CD4-positive, alpha-beta T cell treated with Interleukin-12 subunit alpha and Interleukin-12 subunit beta, for 1 hour (primary cell): Measurements from ENCODE around the gene MTOR.
"Not testable (repeated sequence)": the region's sequence is repeated elsewhere in the genome, so short reads cannot be mapped to it uniquely, and the experiment has no call there.

Source experiments
- DNase-seq: peaks from one replicate; pipeline ENCODE4 v3.0.0-alpha.2; 2020

The MTOR gene

GRCh38 chr1:11144570-11145256 lies 117.6 kb downstream of the MTOR start:
- no peak for DNase-seq

- DNase-seq = no peak
Measured at GRCh38 chr1:11143907-11144306, 118.4 kb downstream of the MTOR start.

- no peak for DNase-seq
Measured at GRCh38 chr1:11143401-11143800, 119.0 kb downstream of the MTOR start.

DNA sequence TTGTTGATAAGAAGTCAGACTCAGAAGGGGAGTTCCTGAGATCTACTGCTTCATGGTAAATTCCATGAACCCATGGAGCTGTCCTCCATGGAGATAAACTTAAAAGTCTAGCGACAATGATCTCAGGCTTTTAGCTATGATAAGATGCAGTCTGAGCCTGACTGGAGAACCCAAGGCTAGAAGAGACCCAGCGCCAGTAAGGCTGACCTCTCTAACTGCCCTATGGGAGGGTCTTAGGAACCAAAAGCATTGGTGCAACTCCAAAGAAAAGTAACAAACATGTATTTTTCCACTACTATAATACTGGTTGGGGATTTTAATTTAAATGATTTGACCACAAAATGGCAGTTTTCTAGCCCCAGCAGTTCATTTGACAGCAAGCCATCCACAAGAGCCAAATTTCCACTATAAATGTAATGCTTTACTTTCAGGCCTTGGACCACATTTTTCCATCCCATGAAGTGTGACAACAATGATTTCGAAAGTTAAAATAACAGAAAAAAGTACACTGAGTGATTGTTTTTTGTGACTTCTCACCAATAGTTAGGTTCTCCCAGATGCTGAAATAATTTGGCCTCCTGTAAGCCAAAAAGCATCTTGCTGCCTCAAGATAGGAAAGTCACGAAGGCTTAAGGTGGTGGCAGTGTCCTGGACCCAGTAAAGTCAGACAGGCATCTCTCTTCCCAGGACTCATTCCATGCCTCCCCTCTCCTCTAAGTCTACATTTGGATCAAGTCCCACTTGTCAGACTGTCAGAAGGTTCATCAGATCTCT lies 119.5 kb downstream of the MTOR start:
- DNase-seq = no peak

DNA sequence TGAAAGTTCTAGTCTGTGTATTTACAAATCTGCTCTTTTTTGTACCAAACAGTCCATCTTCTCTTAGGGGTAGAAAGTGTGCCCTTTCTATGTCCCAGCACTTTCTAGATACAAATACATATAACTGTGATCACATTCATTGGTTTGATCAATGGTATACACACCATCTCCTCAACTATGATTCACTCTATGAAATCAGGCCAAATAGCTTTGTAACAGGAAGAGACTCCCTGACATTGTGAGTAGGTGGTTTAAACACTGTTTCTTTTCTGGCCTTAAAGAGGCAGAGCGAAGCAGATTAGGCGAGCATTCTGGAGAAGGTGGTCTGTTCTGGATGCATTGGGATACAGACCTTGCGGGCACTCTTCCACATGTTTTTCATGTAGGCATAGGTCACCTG lies 123.4 kb downstream of the MTOR start:
- DNase-seq = no peak

GRCh38 chr1:11138029-11138428 lies 124.3 kb downstream of the MTOR start:
- DNase-seq = no peak

GRCh38 chr1:11134898-11135266 lies 127.5 kb downstream of the MTOR start:
- DNase-seq = no peak

DNA sequence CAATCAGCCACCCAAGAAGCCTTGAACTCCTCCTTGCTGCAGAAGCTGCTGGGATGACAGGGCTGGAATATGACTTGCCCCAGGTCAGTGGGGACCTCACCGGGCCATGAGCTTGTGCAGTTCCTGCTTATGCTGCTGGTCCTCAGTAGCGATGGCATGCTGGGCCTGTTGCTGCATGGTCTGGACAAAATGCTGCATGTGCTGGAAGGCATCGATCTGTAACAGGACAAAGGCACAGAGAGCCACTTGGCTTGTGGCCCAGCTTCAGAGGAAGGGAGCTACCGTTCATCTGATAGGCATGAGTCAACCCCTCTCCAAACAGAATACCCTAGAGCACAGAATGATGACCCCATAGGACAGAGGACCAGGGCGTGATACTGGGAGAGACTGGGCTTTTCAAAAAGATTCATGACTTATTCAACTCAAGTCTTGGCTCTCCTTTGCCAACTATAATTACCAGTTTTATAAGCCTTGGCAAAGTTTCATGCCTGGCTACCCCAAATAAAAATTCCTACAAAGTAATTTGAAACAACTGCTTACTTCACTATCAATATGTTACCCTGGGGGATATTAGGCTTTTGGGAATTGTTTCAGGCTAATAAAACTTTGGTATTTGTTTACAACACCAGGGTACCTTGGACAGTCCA lies 128.0 kb downstream of the MTOR start:
- DNase-seq = no peak

GRCh38 chr1:11132563-11133293 lies 129.6 kb downstream of the MTOR start:
- DNase-seq = no peak

GRCh38 chr1:11131816-11132215 lies 130.5 kb downstream of the MTOR start:
- DNase-seq = no peak

DNA sequence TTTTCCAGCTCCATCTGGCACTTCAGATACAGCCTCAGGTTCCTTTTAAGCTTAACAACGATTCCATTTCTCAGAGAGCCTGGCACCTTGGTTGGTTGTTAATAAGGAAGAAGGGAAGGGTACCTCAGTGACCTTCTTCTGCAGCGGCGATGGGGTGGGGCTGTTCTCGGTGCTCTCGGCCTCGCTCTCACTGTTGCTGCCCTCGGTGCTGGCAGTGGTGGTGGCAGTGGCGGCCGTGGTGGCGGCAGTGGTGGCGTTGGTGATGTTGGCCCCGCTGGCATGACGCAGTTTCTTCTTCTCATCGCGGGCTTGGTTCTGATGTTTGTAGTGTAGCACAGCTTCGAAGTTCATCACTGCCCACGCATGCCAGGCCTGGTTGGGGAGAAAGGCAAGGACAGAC lies 131.9 kb downstream of the MTOR start:
- no peak for DNase-seq

DNA sequence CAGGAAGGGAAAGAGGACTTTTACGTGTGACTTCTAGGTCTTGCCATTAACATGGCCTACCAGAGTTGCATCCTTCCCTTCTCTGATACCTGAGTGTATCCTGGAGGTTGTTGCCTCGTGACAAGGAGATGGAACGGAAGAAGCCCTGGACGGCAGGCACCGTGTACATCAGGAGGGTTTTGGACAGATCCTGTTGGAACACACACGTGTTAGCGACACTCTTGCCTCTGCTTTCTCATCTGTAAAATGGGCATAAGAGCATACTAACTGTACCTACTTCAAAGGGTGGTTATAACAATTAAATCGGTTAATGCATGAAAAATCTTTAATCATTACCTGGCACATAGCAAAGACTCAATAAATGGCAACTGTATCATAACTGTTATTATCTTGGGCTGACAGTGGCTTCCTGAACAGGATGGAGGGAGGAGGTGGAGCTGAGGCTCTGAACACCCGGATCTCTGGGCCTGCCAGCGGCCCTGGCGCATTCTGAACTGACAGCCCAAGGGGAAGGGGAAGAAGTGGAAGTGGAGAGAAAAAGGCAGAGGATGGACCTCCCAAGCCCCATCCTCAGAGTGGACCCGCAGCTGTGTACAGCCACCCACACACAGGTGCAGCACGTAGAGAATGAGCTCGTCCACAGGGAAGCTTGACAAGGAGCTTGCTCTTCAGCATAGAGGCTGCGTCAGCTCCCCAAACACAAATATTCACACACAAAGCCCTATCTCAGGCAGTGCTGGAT lies 132.5 kb downstream of the MTOR start:
- no peak for DNase-seq

GRCh38 chr1:11126569-11126968 lies 135.8 kb downstream of the MTOR start:
- no peak for DNase-seq

DNA sequence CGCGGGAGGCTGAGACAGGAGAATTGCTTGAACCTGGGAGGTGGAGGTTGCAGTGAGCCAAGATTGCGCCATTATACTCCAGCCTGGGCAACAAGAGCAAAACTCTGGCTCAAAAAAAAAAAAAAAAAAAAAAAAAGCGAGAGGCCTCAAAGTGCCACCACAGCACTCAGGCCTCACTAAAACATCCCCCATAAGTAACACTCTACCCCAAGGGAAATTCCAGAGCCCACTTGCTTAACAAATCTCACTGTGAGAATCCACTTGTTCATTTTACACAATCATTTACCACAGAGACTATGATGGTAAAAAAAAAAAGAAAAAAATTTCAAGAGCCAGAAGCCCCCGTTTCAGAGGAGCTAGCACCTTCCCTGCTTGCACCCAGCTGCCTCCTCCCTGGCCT lies 136.4 kb downstream of the MTOR start:
- no peak for DNase-seq

- DNase-seq = no peak
Measured at GRCh38 chr1:11124965-11125364, 137.4 kb downstream of the MTOR start.

DNA sequence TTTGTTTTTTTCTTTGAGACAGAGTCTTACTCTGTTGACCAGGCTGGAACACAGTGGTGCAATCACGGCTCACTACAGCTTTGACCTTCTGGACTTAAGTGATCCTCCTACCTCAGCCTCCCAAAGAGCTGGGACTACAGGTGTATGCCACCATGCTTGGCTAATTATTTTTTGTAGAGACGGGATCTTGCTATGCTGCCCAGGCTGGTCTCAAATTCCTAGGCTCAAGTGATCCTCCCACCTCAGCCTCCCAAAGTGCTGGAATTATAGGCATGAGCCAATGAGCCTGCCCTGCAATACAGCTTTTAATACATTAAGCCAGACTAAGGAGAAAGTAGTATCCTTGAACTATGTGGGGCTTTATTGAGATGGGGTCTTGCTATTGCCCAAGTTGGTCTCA lies 146.0 kb downstream of the MTOR start:
- DNase-seq = no peak

DNA sequence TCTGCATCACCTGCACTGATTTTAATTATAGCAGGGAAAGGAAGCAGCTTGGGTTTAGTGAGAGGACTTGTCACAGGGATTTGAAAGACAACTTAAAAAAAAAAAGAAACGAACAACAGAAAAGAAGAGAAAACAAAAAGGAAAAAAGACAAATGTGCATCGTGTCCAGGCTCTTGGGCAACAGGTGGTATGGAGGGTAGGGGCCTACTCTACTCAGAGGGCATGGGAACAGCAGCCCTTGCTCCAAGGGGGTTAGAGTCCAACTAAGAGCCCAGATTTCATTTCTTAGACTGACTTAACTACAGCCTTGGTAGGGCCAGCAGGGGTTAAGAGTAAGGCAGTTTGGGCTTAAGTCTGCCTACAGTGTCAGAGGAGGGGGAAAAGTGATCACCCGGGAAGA lies 147.4 kb downstream of the MTOR start:
- DNase-seq = no peak

GRCh38 chr1:11109047-11109760 lies 153.1 kb downstream of the MTOR start:
- DNase-seq = no peak

DNA sequence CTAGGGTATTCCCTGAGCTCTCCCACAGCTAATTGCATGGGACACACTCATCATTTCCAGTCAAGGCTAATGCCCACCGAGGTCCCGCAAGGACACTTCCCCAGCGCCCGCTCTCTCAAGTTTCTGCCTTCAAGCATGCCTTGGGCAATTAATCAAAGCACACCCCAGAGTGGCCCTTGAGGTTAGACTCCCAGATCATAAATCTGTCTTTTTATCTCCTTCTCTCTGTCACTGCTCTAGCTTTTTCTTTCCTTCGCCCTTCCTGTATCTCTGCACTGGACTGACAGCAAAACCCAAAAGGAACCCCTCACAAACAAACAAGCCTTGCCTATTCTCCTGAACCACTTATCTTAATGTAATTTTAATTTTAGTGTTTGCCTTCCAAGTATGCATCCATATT lies 154.8 kb downstream of the MTOR start:
- no peak for DNase-seq

GRCh38 chr1:11105586-11105985 lies 156.8 kb downstream of the MTOR start:
- no peak for DNase-seq

DNA sequence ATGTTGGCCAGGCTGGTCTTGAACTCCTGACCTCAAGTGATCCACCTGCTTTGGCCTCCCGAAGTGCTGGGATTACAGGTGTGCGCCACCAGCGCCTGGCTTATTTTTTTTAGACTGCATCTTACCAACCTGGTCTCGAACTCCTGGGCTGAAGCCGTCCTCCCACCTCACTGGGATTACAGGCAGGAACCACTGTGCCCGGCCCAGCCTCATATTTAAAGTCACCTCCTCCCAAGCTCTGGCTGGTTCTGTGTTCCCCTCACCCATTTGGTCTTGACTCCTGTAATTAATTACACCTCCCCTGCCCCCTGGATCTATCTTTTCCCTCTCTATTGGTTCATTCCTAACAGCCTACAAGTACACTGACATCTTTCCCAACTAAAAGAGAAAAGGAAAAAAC lies 161.0 kb downstream of the MTOR start:
- no peak for DNase-seq

DNA sequence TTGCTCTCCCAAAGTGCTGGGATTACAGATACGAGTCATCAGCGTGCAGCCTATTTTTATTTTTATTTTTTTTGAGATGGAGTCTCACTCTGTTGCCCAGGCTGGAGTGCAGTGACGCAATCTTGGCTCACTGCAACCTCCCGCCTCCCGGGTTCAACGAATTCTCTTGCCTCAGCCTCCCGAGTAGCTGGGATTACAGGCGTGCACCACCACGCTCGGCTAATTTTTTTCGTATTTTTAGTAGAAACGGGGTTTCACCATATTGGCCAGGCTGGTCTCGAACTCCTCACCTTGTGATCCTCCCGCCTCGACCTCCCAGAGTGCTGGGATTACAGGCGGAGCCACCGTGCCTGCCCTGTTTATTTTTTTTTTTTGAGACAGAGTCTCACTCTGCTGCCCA lies 161.5 kb downstream of the MTOR start:
- not testable (repeated sequence) for DNase-seq
